Measurements from ENCODE around the gene HES6. TPM values are rescaled to one million over a fixed set of nuclear protein-coding genes. Genes with fewer than 3 reads are reported as not detected.

Gene HES6
- total RNA-seq, 1 experiment from 2014 or later: 30.4 TPM

GRCh38 chr2:238231251-238231793 lies 8.5 kb downstream of the HES6 start:
- no peaks in the 10 kb centered on the region for H3K36me3 ChIP-seq
- DNase-seq: no peak
- H3K4me3 ChIP-seq: no peak overlapping the region
- H3K9me3 ChIP-seq: no peaks in the 10 kb centered on the region
- no peaks in the 10 kb centered on the region for H3K27me3 ChIP-seq

GRCh38 chr2:238230699-238231098 lies 9.1 kb downstream of the HES6 start:
- Histone ChIP-seq H3K4me3 (no peak overlapping the region), H3K36me3 (no peaks in the 10 kb centered on the region), H3K9me3 (no peaks in the 10 kb centered on the region), H3K27me3 (no peaks in the 10 kb centered on the region)
- no peak for DNase-seq

DNA sequence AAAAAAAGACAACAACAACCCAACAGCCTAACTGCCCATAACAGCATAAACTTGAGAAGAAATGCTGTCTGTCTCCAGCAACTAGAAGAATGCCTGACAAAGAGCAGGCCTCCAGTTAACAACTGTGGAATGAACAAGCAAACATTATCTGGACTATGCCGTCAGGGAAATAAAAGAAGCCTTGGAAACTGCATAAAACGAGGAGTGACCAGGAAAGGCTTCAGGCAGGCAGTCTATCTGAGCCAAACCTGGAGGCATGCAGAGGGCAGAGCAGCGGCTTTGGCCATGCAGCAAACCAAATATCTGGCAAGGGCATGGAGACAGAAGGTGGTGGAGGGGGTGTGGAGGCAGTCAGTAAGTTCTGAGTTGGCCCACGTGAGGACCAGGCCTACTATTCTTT lies 11.1 kb downstream of the HES6 start:
- H3K36me3 ChIP-seq: no peaks in the 10 kb centered on the region
- H3K4me3 ChIP-seq: no peak overlapping the region
- no peaks in the 10 kb centered on the region for H3K27me3 ChIP-seq
- H3K9me3 ChIP-seq: no peaks in the 10 kb centered on the region
- DNase-seq: no peak

DNA sequence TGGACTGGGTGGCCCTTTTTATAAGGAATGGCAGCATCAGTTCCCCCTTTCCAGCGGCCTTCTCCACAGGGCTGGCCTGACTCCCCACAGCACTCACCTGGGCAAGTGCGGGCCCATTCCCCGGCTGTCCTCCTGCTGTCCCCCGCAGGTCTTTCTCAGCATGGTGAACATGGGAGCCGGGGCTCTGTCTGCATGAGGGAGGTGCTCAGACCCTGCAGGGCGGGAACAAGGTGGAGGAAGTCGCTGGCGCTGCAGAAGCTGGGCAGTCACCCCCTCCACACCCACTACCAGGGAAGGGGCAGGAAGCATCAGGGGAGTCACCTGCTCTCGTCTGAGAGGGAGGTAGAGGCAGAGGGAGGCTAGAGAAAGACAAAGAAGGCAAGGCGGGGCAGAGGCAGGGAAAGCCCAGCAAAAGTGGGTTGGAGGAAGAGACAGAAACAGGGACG lies 12.2 kb downstream of the HES6 start:
- H3K9me3 ChIP-seq: no peaks in the 10 kb centered on the region
- no peak overlapping the region for H3K4me3 ChIP-seq
- H3K27me3 ChIP-seq: no peaks in the 10 kb centered on the region
- H3K36me3 ChIP-seq: no peaks in the 10 kb centered on the region
- DNase-seq: no peak

- no peak overlapping the region for H3K4me3 ChIP-seq
- H3K27me3 ChIP-seq: no peaks in the 10 kb centered on the region
- H3K36me3 ChIP-seq: no peaks in the 10 kb centered on the region
- no peaks in the 10 kb centered on the region for H3K9me3 ChIP-seq
- no peak for DNase-seq
These were observed 12.9 kb downstream of the HES6 start for GRCh38 chr2:238226698-238227586.

GRCh38 chr2:238225911-238226697 lies 13.7 kb downstream of the HES6 start:
- H3K36me3 ChIP-seq: no peaks in the 10 kb centered on the region
- H3K4me3 ChIP-seq: no peak overlapping the region
- H3K27me3 ChIP-seq: no peaks in the 10 kb centered on the region
- no peaks in the 10 kb centered on the region for H3K9me3 ChIP-seq
- no peak for DNase-seq

DNA sequence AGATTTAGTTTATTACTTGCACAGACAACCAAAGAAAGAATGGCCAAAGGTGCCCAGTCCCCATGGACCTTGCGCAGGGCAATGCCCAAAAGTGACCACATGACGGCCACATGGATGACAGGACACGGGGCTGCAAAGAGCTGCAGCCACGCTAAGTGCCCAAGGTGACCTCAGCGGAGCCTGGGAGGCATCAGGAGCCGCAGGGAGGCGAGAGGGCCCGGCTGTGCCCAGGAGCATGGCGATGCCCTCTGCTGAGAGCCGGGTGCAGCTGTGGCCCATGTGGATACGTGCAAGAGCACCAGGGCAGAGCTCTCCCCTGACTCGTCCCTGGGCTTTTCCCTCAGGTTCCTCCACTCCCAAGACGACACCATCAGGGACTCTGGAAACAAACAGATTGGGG lies 14.7 kb downstream of the HES6 start:
- Histone ChIP-seq H3K27me3 (no peaks in the 10 kb centered on the region), H3K9me3 (no peaks in the 10 kb centered on the region), H3K4me3 (no peak overlapping the region), H3K36me3 (no peaks in the 10 kb centered on the region)
- DNase-seq: no peak

GRCh38 chr2:238224356-238225035 lies 15.3 kb downstream of the HES6 start:
- Histone ChIP-seq H3K9me3 (no peaks in the 10 kb centered on the region), H3K4me3 (no peak overlapping the region), H3K36me3 (no peaks in the 10 kb centered on the region), H3K27me3 (no peaks in the 10 kb centered on the region)
- DNase-seq: no peak

- no peaks in the 10 kb centered on the region for H3K36me3 ChIP-seq
- peak; percentile 77 for DNase-seq
- no peaks in the 10 kb centered on the region for H3K27me3 ChIP-seq
- H3K4me3 ChIP-seq: peak overlapping the region; percentile 50
- H3K9me3 ChIP-seq: no peaks in the 10 kb centered on the region
These were observed 18.8 kb downstream of the HES6 start for GRCh38 chr2:238220892-238221521.

- Histone ChIP-seq H3K4me3 (peak overlapping the region; percentile 50), H3K27me3 (no peaks in the 10 kb centered on the region), H3K36me3 (no peaks in the 10 kb centered on the region), H3K9me3 (no peaks in the 10 kb centered on the region)
- no peak for DNase-seq
These were observed 19.5 kb downstream of the HES6 start for GRCh38 chr2:238220274-238220891.

GRCh38 chr2:238216651-238217184 lies 23.1 kb downstream of the HES6 start:
- no peaks in the 10 kb centered on the region for H3K27me3 ChIP-seq
- H3K36me3 ChIP-seq: no peaks in the 10 kb centered on the region
- DNase-seq: no peak
- H3K9me3 ChIP-seq: no peaks in the 10 kb centered on the region
- no peak overlapping the region for H3K4me3 ChIP-seq

DNA sequence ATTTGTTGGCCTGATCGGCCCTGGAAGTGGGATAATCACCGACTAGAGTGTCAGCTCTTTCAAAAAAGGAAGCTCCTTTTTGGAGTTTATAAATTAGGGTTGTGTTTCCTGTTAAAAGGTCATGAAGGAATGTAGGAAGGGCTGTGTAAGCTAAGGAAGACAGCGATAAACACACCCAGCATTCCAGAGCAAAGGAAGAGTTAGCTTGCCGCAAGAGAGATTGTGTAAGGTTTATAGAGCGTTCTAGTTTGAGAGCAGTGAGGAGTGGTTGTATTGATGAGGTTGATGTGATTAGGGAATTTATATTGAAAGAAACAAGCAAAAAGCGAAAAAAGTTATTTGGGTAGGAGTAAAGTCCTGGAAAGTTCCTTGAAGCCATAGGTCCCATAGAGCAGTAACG lies 32.8 kb downstream of the HES6 start:
- Histone ChIP-seq H3K4me3 (no peak overlapping the region), H3K36me3 (no peaks in the 10 kb centered on the region), H3K9me3 (no peaks in the 10 kb centered on the region), H3K27me3 (no peaks in the 10 kb centered on the region)
- no peak for DNase-seq

DNA sequence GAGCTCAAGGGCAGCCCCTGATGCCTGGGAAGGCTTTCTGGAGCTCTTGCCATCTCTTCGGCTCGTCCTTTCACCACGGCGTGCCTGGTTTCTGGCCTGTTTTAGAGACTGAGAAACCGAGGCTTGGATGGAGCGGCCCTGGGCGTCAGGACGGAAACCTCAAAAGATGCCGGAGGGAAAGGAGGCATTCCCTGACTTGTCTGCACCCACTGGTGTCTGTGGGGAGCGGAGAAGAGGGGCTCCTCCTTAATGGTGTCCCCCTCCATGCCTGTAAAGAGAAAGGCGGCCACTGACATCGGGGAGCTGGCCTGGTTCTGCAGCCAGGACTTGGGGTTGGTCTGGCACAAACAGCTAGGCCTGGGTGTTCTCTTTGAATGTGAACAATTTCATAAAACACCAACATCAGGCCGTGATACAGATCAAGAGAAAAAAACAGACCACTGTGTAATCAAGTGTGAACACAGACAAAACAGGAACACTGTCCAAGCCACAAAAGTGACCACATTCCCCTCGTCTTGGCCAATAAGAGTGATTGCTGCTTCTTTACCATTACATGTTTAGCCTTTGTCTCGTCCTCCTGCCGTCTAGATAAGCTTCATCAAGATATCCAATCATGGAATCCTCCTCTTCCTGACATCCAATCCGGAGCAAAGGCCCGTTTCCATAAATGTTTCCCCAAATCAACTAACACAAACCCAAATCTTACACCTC lies 35.7 kb downstream of the HES6 start:
- no peak for DNase-seq
- H3K4me3 ChIP-seq: peak overlapping the region; percentile 61
- H3K27me3 ChIP-seq: no peaks in the 10 kb centered on the region
- peaks cover 13% of the 10 kb centered on the region for H3K36me3 ChIP-seq
- no peaks in the 10 kb centered on the region for H3K9me3 ChIP-seq

DNA sequence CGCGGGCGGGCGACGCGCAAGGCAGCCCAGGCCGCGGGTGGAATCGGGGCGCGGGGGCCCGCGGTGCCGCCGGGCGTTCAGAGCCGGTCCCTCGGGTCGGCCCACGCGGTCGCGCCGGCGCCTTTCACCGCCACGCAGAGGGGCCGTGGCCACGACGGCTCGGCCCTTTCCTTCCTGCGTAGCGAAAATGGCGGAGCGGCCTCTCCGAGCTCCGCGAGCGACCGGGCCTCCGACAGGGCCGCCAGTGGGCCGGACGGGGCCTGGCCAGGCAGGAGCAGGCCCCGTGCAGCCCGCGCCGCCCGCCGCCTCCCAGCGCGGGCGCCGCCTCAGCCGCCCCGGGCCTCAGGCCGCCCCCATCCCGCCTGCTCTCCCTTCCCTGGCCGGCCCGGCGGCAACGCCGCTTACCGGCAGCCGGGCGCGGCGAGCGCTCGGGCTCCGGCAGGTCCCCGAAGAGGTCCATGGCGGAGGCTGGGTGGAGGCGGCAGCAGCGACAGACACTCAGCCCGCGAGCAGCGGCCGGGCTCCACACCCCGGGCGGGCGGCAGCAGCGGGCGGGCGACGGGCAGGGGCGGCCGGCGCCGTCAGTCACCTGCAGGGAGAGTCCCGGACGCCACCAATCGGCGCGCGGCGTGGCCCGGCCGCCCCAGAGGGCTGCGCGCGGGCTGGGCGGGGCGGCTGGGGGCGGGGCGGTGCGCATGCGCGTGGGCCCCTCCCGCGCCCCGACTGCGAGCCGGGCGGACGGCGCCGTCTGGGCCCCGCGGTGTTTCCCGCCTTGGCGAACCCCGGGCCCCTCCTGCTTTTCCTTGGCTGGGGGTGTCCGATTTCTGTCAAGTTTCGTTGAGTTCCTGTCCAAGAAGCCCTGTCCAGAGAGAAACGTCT lies 36.5 kb downstream of the HES6 start, which contains the start of gene ILKAP:
TSS of gene ILKAP (minus strand) at position 602 of the 879 bp plus-strand sequence. CDS start at position 460, 142 bp downstream.
- peak; percentile 87 for DNase-seq
- Histone ChIP-seq H3K4me3 (peak within 1 kb of the TSS; percentile 61), H3K9me3 (no peaks in the 10 kb centered on the region), H3K27me3 (no peaks in the 10 kb centered on the region), H3K36me3 (peaks cover 13% of the 10 kb centered on the region)
